ENCODE measurements around the gene STK32B.

The STK32B gene

DNA sequence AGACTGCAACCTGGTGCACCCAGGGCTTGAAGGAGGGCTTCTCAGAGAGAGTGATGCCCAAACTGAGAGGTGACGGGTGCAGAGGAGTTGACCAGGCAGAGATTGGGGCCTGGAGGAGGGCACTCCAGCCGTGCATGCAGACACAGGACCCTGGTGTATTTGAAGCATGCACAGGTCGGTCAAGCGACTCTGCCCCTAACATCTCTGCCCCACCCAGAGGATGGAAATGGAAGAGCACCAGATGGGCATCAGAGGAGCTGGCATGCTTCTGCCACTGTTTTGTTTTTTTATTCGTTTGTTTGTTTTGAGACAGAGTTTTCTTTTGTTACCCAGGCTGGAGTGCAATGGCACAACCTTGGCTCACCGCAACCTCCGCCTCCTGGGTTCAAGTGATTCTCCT lies 336.2 kb downstream of the STK32B start:
- no peak for TF ChIP-seq TCF12 (IDR thresholded peaks at IDR 0.05; ENCODE audit: low read depth)
- TF ChIP-seq YY1 (IDR thresholded peaks at IDR 0.05; ENCODE audit: low read depth) = no peak
- no peak for TF ChIP-seq RAD21 (IDR thresholded peaks at IDR 0.05; ENCODE audit: low read depth)
- TF ChIP-seq ZBTB7A (IDR thresholded peaks at IDR 0.05; ENCODE audit: low read depth) = no peak
- no peak for TF ChIP-seq TAF1 (IDR thresholded peaks at IDR 0.05; ENCODE audit: low read depth)
- no peak for TF ChIP-seq FOXM1 (IDR thresholded peaks at IDR 0.05; ENCODE audit: borderline replicate concordance, low read depth)
- TF ChIP-seq NFIC (IDR thresholded peaks at IDR 0.05) = no peak
- TF ChIP-seq EP300 (IDR thresholded peaks at IDR 0.05; ENCODE audit: borderline replicate concordance) = no peak
- TF ChIP-seq, protein P1, sequence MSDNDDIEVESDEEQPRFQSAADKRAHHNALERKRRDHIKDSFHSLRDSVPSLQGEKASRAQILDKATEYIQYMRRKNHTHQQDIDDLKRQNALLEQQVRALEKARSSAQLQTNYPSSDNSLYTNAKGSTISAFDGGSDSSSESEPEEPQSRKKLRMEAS (IDR thresholded peaks at IDR 0.05) = no peak
- TF ChIP-seq, protein P2, sequence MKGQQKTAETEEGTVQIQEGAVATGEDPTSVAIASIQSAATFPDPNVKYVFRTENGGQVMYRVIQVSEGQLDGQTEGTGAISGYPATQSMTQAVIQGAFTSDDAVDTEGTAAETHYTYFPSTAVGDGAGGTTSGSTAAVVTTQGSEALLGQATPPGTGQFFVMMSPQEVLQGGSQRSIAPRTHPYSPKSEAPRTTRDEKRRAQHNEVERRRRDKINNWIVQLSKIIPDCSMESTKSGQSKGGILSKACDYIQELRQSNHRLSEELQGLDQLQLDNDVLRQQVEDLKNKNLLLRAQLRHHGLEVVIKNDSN (IDR thresholded peaks at IDR 0.05) = no peak
- TF ChIP-seq TEAD4 (IDR thresholded peaks at IDR 0.05) = no peak

DNA sequence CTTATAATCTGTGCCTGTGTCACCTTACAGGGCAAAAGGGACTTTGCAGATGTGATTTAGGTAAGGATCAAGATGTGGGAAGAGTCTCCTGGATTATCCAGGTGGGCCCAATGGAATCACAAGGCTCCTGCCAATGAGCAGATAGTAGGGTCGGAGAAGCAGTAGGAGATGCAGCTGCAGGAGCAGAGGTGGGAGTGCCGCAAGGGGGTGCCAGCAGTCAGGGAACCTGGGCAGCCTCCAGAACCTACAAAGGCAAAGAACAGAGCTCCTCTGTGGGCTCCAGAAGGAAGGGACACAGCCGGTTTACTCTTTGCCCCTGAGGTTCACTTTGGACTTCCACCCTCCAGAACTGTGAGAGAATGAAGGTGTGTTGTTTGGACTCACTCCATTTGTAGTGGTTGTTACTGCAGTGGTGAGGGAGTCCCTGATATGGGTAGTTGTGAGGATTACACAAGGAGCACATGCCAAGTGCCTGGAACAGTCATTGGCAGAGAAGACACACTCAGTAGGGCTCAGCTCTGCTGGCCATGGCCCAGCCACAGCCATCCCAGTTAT lies 338.6 kb downstream of the STK32B start:
- TF ChIP-seq CREB1 (IDR thresholded peaks at IDR 0.05; ENCODE audit: low read depth) (no peak), TAF1 (IDR thresholded peaks at IDR 0.05; ENCODE audit: low read depth) (no peak), TEAD4 (IDR thresholded peaks at IDR 0.05) (no peak), EGR1 (IDR thresholded peaks at IDR 0.05) (no peak), FOXM1 (IDR thresholded peaks at IDR 0.05; ENCODE audit: borderline replicate concordance, low read depth) (no peak), YY1 (IDR thresholded peaks at IDR 0.05; ENCODE audit: low read depth) (no peak), EP300 (IDR thresholded peaks at IDR 0.05; ENCODE audit: borderline replicate concordance) (no peak)

DNA sequence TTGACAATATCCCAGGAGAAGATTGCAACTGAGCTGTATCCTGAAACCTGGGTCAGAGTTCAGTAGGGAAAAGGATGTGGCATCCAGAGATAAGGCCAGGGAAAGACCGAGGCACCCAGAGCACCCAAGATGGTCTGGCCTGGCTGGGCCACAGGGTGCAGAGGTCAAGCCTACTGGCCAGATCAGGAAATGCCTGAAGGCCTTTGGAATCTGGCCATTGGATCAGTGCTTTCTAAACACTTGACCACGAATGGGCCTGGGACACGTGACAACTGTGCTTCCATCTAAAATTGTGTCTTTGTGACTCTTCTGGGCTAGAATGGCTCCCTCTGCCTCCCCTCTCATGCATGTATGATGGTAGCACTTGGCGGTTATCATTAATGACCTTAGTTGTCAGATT lies 340.2 kb downstream of the STK32B start:
- TF ChIP-seq YY1 (IDR thresholded peaks at IDR 0.05; ENCODE audit: low read depth) = no peak
- no peak for TF ChIP-seq CEBPB (IDR thresholded peaks at IDR 0.05)
- TF ChIP-seq RAD21 (IDR thresholded peaks at IDR 0.05; ENCODE audit: low read depth) = no peak
- TF ChIP-seq, protein P1 (IDR thresholded peaks at IDR 0.05) = no peak
- no peak for TF ChIP-seq ZBTB7A (IDR thresholded peaks at IDR 0.05; ENCODE audit: low read depth)
- TF ChIP-seq EGR1 (IDR thresholded peaks at IDR 0.05) = no peak
- no peak for TF ChIP-seq FOXM1 (IDR thresholded peaks at IDR 0.05; ENCODE audit: borderline replicate concordance, low read depth)

DNA sequence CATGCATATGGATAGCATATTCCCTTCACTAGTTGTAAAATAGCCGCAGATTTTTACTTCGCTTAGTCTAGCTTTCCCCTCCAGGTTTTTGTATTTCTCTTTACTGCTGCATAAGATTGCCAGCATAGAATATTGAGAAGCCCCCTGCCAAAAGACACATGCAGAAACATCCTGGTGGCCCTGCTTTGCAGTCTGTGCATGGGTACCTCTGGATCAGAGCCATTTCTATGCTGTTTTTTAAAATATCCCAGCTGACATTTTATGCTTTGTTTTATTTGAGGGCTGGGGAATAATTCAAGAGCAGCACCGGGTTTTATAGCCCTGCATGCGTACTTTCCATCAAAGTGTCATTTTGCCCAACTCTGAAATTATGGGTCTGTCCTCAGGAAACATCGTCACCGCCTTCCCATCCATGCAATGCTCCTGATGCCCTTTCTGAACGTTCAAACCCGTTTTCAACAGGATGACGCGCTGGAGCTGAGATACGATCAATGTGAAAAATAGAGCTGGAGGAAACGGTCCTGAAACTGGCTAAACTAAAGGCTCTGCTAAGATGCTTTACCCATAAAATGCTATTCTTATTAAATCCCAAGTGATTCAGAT lies 342.7 kb downstream of the STK32B start:
- TF ChIP-seq, protein P2 (IDR thresholded peaks at IDR 0.05) = no peak

DNA sequence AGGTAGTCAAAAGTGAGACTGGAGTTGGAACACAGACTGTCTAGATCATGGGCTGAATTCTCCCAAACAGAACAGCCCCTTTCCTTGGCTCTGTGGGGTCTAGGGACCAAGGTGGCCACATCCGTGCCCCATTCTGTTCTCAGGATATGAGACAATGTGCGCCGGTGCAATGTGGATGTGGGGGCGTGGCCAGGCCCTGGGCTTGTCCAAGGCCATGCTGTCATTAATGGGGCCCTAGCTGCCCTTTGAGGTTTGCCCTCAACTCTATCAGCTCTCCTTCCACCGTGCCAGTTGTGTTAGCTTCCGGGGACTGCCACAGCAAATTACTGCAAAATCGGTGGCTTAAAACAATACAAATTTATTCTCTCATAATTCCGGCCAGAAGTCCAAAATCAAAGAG lies 344.5 kb downstream of the STK32B start:
- TF ChIP-seq TCF12 (IDR thresholded peaks at IDR 0.05; ENCODE audit: low read depth) = no peak
- TF ChIP-seq EGR1 (IDR thresholded peaks at IDR 0.05) = no peak
- TF ChIP-seq RAD21 (IDR thresholded peaks at IDR 0.05; ENCODE audit: low read depth) = no peak
- no peak for TF ChIP-seq TEAD4 (IDR thresholded peaks at IDR 0.05)
- TF ChIP-seq ZBTB7A (IDR thresholded peaks at IDR 0.05; ENCODE audit: low read depth) = no peak
- no peak for TF ChIP-seq EP300 (IDR thresholded peaks at IDR 0.05; ENCODE audit: borderline replicate concordance)
- TF ChIP-seq, protein P2 (IDR thresholded peaks at IDR 0.05) = no peak
- TF ChIP-seq CREB1 (IDR thresholded peaks at IDR 0.05; ENCODE audit: low read depth) = no peak
- TF ChIP-seq TAF1 (IDR thresholded peaks at IDR 0.05; ENCODE audit: low read depth) = no peak
- TF ChIP-seq NFIC (IDR thresholded peaks at IDR 0.05) = no peak
- TF ChIP-seq YY1 (IDR thresholded peaks at IDR 0.05; ENCODE audit: low read depth) = no peak
- TF ChIP-seq, protein P1 (IDR thresholded peaks at IDR 0.05) = no peak

DNA sequence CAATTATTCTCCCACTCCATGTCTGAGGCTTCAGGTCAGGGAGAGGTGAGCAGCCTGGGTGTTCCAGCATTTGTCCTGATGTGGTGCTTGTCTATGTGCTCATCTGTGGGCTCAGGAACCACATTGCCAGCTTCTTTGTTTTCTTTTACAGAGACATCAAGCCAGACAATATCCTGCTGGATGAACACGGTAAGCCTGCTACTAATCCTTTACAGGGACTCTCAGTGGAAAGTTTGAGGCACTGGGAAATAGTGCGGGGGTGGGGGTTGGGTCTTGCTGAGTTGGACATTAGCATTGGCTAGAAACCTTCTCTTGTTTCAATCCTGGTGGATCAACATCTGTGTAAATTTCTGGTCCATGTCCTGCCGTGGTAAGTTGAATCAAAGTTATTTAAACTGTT lies 346.8 kb downstream of the STK32B start:
- TF ChIP-seq TCF12 (IDR thresholded peaks at IDR 0.05; ENCODE audit: low read depth) (no peak), ZBTB7A (IDR thresholded peaks at IDR 0.05; ENCODE audit: low read depth) (no peak), TAF1 (IDR thresholded peaks at IDR 0.05; ENCODE audit: low read depth) (no peak), EP300 (IDR thresholded peaks at IDR 0.05; ENCODE audit: borderline replicate concordance) (no peak), EGR1 (IDR thresholded peaks at IDR 0.05) (no peak)
- TF ChIP-seq, protein P3, sequence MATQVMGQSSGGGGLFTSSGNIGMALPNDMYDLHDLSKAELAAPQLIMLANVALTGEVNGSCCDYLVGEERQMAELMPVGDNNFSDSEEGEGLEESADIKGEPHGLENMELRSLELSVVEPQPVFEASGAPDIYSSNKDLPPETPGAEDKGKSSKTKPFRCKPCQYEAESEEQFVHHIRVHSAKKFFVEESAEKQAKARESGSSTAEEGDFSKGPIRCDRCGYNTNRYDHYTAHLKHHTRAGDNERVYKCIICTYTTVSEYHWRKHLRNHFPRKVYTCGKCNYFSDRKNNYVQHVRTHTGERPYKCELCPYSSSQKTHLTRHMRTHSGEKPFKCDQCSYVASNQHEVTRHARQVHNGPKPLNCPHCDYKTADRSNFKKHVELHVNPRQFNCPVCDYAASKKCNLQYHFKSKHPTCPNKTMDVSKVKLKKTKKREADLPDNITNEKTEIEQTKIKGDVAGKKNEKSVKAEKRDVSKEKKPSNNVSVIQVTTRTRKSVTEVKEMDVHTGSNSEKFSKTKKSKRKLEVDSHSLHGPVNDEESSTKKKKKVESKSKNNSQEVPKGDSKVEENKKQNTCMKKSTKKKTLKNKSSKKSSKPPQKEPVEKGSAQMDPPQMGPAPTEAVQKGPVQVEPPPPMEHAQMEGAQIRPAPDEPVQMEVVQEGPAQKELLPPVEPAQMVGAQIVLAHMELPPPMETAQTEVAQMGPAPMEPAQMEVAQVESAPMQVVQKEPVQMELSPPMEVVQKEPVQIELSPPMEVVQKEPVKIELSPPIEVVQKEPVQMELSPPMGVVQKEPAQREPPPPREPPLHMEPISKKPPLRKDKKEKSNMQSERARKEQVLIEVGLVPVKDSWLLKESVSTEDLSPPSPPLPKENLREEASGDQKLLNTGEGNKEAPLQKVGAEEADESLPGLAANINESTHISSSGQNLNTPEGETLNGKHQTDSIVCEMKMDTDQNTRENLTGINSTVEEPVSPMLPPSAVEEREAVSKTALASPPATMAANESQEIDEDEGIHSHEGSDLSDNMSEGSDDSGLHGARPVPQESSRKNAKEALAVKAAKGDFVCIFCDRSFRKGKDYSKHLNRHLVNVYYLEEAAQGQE (IDR thresholded peaks at IDR 0.05; ENCODE audit: low read depth) = no peak

DNA sequence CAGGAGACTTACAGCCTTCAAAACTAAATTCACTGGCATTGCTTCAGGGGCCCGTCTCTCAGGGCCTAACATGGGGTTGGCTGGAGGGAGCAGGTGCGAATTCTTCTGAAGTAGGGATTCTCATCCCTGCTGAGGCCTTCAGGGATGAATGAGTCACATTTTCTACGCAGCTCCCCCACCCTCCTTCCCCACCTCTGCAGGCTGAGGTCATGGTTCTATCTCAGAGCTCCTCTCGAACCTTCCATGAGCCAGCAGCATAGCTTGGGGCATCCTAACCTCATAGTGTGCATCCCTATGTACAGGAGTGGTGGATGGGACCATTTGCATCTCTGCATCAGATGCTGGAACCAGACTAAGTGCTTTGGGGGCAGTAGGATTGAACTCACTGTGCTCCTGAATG lies 347.8 kb downstream of the STK32B start:
- TF ChIP-seq YY1 (IDR thresholded peaks at IDR 0.05; ENCODE audit: low read depth) = no peak
- TF ChIP-seq EP300 (IDR thresholded peaks at IDR 0.05; ENCODE audit: borderline replicate concordance) = no peak

All from Ishikawa (cell line).